ENCODE data around the gene IGSF5.
"Not testable (repeated sequence)": the region's sequence is repeated elsewhere in the genome, so short reads cannot be mapped to it uniquely, and the experiment has no call there.

The IGSF5 gene

DNA sequence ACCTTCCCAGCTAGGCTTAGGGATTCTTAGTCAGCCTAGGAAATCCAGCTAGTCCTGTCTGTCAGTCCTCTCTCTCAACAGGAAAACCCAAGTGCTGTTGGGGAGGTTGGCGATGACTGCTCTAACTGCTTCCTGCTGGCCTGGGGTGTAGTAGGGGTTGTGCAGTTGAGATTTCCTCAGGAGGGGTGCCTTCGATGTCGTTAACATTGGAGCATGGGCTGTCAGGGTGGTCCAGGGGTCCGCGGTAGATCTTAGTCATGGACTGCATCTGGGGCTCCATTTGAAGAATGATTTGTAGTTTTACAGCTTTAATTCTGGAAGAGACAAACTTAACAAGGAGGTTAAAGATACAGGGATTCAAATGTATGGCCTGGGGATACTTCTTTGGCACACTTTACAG is 5.5 kb upstream of the IGSF5 start:
- DNase-seq = not testable (repeated sequence)

- DNase-seq = not testable (repeated sequence)
Measured at GRCh38 chr21:39742561-39742960, 2.4 kb upstream of the IGSF5 start.

DNA sequence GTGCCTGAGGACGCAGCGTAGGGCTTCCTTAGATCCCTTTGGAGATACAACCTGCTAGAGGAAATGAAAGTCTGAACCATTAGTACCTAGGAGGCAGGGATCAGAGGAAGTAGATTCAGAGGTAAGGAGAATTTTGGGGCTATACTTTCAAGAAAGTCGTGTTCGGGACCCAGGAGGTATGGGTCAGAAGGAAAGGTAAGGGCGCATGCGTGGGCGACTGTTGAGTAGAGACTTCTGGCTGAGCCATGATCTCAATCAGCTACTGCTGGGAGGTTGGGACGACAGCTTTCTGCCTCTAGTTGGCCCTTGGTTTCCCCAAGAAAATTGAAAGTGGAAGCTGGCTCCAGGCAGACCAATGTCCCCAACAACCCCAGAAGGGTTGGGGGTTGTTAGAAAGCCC is 349 bp downstream of the IGSF5 start:
- not testable (repeated sequence) for DNase-seq

DNA sequence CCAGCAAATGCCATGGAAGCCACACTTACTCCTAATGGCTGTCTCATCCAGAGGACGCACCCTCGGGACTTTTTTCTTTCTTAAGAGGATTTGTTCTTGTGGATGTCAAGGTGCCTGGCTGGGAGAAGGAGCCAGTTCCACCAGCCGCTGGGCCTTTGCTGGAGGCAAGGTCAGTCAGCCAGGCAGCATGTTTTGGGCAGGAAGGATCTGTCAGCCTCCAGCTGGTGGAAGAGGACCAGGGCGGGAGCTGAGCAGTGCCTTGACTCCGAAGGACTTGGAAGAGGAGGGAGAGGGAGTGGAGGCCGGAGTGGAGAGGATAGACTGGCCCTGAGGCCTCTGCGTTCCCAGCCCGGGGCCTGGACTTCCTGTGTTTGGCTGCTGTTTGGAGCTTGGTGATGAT is 5.7 kb downstream of the IGSF5 start:
- DNase-seq = no peak

GRCh38 chr21:39754811-39755210 is 9.8 kb downstream of the IGSF5 start:
- DNase-seq = no peak

- no peak for DNase-seq
Measured at GRCh38 chr21:39756285-39756684, 11.3 kb downstream of the IGSF5 start.

DNA sequence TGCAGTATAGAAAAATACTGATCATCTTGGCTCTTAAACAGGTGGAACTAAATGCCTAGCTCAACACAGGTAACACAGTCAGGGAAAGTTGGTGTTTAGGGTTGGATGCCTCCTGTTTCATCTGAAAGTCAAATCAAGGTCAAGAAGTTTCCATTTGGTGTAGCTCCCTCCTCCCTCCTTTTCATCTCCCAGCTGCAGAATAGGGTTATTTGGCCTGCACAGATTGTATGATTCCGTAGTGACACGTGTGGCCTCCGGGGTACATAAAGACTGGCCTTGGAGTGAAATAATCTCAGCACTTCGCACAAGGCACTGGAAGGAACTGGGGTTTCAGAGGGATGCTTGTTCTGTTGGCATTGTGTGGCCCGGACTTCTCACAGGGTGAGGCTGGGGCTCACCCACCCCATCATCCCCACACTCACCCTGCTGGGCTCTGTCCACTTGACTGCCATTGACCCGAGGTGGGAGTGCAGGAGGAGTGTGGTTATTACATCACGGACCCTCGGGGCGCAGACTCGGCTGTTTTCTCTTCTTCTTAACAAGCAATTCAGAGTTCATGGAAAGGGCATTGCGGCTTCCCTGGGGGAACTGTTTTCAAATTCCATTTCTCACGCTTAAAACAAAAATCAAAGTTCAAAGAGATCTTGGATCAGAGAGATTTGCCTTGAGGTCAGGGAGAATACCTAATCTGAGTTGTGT is 18.4 kb downstream of the IGSF5 start:
- no peak for DNase-seq

DNA sequence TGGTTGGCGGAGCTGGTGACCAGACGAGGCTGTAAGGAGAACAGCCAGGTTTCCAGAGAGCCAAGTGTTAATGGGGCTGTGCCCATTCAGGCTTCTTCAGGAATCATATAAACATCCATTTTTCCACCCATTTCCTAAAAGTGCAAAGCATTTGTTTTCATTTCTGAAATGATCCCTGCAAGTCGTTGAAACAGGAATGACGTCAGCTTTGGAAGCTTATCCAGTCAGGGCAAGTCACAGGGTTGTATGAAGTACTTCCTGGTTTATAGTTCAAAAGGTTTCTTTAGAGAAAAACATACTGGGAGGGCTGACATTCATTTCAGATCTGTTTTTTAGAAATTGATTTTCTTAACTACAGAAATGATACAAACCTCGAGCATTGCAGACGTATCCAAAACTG is 29.2 kb downstream of the IGSF5 start:
- DNase-seq = no peak

DNA sequence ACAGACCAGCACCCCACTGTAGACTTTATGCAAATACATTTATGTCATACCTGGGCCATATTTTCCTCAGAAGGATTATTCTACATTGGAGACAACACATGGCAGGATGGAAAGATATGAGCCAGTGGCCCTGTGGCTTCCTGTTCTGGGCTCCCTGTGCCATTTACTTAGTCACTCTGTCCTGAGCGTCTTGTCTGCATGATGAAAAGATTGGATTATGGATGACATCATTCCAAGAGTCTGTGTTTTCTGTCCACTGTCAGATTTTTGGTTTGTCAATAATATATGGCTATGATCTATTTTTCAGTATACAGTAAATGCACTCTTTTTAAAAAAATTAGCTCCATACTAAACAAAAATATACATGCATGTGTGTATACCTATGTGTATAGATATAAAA is 30.8 kb downstream of the IGSF5 start:
- DNase-seq = no peak

- no peak for DNase-seq
Measured at GRCh38 chr21:39776589-39776988, 31.6 kb downstream of the IGSF5 start.

GRCh38 chr21:39781331-39781730 is 36.3 kb downstream of the IGSF5 start:
- no peak for DNase-seq

GRCh38 chr21:39788383-39788782 is 43.4 kb downstream of the IGSF5 start:
- DNase-seq = no peak

- DNase-seq = no peak
Measured at GRCh38 chr21:39796466-39796865, 51.5 kb downstream of the IGSF5 start.

DNA sequence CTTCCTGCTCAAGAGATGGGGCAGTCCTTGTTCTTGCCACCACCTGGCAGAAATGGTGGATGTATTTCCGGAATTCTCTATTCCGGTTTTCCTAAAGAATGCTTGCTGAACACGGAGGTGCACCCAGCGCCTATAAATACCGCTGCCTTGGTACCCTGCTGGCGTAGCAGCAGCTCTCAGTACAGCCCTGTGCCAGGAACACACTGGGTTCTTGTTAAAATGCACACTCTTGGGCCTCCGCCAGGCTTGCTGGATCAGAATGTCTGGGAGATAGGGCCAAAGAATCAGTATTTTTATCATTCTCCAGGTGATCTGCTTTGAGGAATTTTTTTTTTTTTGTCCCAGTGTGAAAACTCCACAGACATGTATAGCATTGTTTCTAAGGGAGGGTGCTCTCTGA is 54.2 kb downstream of the IGSF5 start:
- no peak for DNase-seq

GRCh38 chr21:39800311-39800710 is 55.3 kb downstream of the IGSF5 start:
- DNase-seq = no peak

DNA sequence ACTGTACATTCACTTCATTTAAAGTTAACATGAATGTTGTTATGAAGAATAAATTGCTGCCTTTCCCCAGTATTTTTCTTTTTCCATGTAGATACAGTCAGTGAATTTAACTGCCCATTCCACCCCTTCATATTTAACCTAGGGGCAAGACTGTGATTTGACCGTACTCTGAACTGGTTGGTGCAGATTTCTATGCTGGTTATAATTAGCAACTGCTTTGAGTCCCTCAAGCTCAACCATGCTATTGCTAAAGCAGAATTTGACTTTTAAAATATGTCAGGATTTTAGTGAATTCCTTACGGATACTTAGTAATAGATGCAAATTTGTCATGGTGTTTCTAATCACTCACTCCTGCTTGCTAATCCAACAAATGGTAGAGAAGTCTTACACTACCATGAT is 57.2 kb downstream of the IGSF5 start:
- no peak for DNase-seq

DNA sequence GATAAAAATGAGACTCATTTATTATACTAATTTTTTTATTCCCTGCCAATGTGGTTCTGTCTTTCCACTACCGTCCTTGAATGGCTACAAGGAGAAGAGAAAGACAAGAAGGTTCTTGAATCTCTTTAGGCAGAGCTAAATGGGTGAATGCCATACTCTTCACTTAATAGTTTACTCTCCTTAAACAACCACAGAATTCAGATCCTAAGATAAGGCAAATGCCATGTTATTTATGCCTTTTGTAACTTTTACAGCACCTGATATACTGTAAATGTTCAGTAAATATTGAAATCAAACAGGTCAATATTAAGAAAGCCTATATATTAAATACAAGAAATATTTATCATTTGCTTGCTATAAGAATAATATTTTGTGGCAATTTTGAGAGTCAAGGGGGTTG is 58.4 kb downstream of the IGSF5 start:
- DNase-seq = no peak

DNA sequence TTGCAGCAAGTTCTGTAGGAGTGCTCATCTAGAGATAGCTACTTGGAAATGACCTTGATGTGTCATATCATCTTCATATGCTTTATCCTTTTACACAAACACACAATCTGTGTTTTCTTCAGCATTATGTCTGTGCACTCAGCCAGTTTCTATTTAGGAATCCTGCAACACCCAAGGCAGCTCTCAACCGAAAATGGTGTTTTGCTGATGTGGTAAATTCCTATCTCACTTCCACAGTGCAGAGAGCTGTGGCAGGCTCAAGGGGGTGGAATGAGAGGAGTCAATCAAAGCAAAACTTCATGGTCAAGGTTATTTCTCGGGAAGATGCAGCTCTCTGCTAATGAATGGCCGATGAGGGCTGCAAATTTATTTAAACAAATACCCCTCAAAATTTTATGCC is 59.3 kb downstream of the IGSF5 start:
- DNase-seq = no peak

GRCh38 chr21:39805983-39806382 is 61.0 kb downstream of the IGSF5 start:
- DNase-seq = no peak

GRCh38 chr21:39807738-39808137 is 62.8 kb downstream of the IGSF5 start:
- no peak for DNase-seq

DNA sequence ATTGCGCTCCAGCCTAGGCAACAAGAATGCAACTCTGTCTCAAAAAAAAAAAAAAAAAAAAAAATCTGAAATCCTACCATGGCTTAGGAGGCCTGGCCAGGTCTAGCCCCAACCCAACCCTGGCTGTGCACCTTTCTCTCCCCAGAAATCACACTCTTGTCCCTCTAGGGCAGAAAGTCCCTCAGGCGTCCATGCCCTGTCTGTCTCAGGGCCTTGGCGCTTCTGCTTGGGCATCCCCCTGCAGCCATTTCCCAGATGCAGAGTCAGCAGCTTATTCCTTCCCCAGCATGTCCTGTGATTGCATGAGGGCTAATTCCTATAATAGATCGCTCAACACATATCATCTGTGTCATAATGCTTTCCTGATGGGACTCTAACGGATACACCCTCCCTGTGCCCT is 65.0 kb downstream of the IGSF5 start:
- DNase-seq = no peak

DNA sequence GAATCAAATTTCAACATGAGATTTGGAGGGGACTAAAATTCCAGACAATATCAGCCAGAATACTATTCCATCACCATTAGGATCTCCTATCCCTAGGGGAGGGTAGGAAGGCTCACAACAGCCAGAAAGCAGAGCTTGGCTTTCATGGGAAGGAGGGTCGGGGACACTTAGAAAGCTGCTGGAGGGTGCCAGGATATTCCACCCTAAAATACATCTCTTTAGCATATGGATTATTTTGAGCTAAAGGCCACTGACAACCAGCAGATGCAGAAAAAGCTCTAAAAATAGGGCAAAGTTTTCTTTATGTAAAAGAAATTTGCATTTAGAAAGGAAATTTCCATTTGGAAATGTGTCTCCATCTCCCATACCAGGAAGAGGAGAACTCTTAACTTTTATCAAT is 68.0 kb downstream of the IGSF5 start:
- DNase-seq = no peak

DNA sequence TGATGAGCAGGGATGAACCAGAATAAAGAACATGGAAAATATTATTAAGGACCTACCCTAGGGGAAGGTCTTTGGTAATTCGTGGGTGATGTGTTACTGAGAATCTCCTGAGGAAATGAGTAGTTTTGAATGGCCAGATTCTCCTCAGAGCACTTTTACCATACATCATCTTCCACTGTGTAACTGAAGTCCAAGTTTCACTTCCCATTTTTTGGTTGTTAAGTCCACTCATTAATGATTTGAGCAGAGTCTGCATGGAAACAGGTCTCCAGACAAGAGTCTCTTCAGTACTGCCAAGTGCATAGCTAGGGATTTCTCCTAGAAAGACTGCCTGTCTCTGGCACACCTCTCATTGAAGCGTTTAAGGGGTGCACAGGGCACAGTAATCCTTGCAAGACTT is 73.6 kb downstream of the IGSF5 start:
- no peak for DNase-seq

GRCh38 chr21:39822042-39822441 is 77.1 kb downstream of the IGSF5 start:
- DNase-seq = no peak

DNA sequence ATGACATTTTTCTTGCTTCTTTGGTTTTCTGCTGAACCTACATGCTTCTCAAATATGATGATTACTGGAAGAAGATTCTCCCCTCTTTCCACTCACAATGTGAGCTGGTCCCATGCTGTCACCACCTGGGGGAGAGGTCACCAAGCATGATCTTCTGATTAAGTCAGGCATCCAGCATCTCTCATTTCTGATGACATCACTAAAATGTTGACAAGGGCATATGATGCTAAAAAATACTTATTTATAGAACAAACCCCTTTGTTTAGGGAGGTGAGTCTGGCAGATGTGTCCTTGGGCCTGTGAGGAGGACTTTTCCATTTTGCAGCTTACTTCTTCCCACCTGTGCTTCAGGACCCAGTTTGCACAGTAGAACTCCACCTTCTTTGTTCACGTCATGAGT is 80.3 kb downstream of the IGSF5 start:
- DNase-seq = no peak

- no peak for DNase-seq
Measured at GRCh38 chr21:39834543-39834942, 89.6 kb downstream of the IGSF5 start.

Measured in stimulated activated CD4-positive, alpha-beta T cell treated with anti-CD3 and anti-CD28 coated beads, Interleukin-4, amount 100 ng/mL, for 1 hour (primary cell).